ENCODE data around the gene RDH13.
"Not testable (repeated sequence)": the region's sequence is repeated elsewhere in the genome, so short reads cannot be mapped to it uniquely, and the experiment has no call there.

DNA sequence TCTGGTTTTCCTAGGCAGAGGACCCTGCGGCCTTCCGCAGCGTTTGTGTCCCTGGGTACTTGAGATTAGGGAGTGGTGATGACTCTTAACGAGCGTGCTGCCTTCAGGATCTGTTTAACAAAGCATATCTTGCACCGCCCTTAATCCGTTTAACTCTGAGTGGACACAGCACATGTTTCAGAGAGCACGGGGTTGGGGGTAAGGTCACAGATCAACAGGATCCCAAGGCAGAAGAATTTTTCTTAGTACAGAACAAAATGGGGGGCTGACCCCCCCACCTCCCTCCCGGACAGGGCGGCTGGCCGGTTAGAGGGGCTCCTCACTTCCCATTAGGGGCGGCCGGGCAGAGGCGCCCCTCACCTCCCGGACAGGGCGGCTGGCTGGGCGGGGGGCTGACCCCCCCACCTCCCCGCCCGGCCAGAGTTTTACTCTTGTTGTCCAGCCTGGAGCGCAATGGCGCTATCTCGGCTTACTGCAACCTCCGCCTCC is 64.2 kb downstream of the RDH13 start:
- TF ChIP-seq, protein P1, sequence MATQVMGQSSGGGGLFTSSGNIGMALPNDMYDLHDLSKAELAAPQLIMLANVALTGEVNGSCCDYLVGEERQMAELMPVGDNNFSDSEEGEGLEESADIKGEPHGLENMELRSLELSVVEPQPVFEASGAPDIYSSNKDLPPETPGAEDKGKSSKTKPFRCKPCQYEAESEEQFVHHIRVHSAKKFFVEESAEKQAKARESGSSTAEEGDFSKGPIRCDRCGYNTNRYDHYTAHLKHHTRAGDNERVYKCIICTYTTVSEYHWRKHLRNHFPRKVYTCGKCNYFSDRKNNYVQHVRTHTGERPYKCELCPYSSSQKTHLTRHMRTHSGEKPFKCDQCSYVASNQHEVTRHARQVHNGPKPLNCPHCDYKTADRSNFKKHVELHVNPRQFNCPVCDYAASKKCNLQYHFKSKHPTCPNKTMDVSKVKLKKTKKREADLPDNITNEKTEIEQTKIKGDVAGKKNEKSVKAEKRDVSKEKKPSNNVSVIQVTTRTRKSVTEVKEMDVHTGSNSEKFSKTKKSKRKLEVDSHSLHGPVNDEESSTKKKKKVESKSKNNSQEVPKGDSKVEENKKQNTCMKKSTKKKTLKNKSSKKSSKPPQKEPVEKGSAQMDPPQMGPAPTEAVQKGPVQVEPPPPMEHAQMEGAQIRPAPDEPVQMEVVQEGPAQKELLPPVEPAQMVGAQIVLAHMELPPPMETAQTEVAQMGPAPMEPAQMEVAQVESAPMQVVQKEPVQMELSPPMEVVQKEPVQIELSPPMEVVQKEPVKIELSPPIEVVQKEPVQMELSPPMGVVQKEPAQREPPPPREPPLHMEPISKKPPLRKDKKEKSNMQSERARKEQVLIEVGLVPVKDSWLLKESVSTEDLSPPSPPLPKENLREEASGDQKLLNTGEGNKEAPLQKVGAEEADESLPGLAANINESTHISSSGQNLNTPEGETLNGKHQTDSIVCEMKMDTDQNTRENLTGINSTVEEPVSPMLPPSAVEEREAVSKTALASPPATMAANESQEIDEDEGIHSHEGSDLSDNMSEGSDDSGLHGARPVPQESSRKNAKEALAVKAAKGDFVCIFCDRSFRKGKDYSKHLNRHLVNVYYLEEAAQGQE (IDR thresholded peaks at IDR 0.05; ENCODE audit: insufficient replicate concordance, low read depth) = not testable (repeated sequence)
- TF ChIP-seq GABPA (IDR thresholded peaks at IDR 0.05; ENCODE audit: low read depth) = not testable (repeated sequence)

All from HL-60 (cell line).